GM21526 (cell line): Measurements from ENCODE around the gene ZMIZ1.

Experiments
- ATAC-seq: cut with Tn5 transposase; IDR thresholded peaks from one replicate; pipeline ENCODE4 v1.9.1; 2021; ENCODE audit warnings: moderate library complexity; ENCODE audit not compliant: unreplicated experiment, low FRiP score

ZMIZ1 gene

DNA sequence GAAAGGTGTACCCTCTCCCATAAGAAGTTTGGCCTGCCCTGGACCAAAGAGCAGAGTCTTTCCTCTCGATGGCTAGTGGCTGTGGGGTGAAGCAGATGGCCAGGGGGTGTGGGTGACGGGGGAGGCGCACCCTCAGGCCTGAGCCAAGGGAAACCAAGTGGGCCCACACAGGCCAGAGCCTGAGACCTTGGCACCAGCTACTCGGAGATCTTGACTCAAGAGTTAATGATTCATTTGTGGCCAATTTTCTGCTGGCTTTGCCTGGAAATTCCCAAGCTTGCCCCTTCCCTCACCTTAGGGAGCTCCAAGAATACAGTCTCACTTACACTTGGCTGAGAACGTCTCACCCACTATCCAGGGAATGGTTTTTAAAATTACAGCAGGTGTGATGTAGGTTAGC lies 42.7 kb downstream of the ZMIZ1 start:
- ATAC-seq, result no peak

DNA sequence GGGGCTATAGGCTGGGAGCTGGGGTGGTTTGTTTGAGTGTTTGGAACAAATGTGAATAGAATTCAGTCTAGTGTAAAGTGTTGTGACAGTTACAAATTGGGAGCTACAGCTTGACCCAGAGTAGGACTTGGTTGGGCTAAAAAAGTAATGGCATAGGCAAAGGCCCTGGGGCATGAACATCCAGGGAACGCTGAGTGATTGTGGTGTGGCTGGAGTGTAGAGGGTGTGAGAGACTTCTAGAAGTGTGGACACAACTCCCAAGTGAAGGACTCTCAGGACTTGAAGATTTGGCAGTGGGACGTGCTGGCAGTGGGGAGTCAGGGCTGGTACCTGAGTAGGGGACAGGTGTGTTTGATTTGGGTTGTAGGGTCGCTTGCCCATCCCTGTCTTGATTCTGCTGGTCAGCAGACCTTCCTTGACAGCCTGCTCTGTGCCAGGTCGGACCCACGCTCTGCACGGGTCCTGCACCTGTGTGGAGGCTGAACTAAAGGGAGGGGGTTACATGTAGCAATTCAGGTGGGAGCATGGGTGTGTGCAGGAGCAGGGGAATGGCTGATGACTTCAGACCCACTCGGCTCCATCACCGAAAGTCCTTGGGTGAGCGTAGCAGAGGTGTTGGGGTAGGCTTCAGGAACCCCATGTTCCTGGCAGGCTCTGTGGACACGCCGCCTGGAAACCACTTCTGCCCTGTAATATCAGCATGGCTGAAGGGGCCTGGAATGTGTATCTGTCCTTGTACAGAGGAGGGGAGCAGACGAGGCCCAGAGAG lies 43.3 kb downstream of the ZMIZ1 start:
- no peak for ATAC-seq

DNA sequence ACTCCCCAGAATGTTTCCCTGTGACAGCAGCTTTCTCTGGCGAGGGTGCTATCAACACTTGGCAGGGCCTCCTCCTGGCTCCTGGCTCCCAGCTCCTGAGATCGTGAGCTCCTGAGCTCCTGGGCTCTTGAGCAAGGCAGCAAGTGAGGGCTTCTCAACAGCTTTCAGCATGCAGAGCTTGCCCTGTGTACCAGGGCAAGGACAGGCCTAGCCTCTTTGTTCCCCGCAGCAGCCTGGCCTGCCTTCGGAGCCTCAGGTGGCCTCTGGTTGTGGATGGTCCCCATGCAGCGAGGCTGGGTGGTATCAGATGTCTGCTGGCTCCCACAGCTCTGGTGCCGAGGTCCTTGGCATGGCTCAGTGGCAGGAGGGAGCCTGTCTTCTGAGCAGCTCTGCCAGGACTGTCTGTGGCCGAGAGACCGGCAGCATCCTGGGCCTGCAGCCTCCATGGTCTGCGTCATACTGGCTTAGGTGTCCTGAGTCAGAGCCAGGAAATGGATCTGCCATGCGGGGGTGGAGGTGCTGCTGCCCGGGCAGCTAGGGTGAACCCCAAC lies 44.2 kb downstream of the ZMIZ1 start:
- no peak for ATAC-seq

DNA sequence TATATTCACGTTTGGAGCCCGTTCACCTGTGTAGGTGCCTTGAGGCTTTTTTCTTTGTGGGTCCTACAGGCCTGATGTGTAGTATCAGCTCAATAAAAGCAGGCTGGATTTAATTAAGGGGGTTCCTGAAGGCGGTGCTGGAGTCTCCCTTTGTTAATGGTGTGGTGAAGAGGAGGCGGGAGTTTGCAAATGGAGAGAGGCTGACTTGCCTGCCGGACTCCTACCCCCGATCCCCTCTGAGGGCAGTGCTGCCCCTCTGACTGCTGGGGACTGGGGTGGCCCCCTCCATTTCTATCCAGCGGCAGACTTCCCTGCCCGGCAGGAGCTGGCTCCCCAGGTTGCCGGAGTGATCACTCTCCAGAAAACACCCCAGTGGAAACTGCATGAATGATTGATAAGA lies 45.1 kb downstream of the ZMIZ1 start:
- no peak for ATAC-seq

DNA sequence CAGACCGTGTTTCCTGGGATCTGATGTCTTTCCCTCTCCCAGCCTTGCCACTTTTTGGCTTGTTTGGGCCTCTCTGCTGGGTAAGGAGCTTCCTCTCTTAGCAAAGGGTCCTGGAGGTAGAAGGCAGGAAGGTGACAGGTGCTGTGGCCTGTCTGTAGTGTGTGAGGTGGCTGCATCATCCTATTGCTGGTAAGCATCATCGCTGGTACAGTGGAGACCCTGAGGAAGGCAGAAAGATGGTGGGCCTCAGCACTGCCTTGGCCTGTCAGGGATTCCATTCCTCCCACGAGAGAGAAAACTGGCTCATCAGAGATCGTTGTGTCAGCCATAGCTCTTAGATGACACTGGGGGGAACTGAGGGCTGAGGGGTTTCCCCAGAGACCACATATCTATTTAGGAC lies 46.5 kb downstream of the ZMIZ1 start:
- ATAC-seq, result no peak

DNA sequence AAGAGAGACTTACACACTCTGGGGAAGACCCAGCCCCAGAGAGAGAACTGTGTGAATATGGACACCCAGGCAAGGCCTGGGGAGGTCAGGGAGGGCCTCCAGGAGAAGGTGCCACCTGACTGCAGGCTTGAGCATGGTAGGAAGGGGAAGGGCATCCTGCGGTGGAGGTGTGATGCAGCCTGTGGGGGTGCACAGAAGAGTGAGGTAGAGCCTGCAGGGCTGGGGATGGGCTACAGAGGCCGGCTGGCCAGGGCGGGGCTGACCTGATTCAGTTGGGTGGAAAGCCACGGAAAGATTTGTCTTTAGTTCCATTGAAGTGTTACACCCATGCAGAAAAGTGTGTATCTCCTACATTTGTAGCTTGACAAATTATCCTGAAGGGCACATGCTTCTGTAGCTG lies 47.6 kb downstream of the ZMIZ1 start:
- no peak for ATAC-seq

DNA sequence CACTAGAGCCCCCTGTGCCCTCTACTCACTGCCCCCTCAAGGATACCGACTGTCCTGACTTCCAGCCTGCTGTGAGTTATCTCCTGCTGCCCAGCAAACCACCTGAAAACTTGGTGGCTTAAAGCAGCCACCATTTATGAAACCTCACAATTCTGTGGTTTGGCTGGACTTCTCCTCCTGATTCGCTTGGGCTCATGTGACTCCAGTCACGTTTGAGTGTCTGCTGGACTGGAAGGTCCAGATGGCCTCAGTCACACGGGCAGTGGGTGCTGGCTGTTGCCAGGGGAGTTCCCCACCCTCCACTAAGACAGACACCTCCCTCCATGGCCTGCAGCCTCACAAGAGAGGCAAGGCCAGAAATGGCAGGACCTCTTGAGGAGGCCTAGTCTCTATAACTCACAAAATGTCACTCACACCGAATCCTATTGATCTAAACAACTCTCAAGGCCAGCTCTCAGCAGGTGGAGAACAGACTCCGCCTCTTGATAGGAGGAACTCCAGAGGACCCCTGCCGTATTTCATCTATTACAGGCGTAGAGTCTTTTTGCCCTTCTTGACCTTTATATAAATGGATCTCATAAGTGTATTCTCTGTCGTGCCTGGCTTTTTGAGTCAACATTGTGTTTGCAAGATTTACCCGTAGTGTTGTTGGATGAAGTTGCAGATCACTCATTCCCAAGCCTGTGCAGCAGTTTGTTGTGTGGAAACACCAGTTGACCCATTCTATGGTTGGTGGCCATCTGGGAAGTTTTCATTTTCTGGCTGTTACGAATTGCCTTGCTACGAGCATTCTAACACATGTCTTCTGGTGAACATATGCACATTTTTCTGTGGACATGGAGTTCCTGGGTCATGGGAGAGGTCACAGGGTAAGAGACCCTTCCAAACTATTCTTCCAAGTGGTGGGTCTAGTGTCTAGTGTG lies 48.3 kb downstream of the ZMIZ1 start:
- no peak for ATAC-seq

DNA sequence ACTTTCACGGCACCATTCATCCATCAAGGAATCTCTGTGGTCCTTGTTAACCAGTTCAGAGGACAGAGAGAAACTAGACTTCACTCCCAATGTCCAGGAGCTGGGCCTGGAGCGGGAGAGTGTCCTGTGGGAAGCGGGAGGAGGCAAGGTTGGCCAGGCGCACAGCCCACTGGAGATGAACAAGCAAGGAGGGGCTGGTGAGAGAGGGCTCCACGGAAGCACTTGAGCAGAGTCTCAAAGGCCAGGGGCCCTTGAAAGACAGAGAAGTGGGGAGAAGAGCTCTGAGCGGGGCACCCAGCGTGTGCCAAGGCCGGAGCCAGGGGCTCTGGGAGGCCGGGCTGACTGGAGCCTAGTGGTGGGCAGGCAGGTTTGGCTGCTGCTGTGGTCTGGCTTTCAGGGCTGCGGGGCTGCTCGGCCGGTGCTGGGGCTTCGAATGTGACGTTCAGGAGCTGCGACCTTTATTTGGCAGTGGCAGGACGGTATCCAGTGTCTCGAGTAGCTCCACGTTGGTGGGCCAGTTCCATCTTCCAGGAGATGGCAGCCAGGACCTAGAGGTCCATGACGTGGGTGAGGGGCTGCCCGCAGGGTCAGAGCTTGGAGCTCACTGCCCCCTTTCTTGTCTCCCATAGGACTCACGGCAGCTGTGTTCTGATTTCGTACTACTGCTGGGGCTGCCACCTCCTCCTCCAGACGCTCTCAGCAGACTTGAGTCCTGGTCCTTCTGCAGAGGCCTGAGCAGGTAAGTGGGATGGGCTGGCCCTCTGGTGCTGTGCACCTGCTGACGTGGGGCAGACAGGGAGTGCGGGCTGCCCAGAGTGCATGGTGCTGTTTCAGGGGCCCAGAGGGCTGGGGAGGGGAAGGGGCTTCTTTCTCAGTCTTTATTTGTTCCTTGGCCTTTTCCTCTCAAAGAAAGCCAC lies 49.8 kb downstream of the ZMIZ1 start:
- ATAC-seq, result no peak

DNA sequence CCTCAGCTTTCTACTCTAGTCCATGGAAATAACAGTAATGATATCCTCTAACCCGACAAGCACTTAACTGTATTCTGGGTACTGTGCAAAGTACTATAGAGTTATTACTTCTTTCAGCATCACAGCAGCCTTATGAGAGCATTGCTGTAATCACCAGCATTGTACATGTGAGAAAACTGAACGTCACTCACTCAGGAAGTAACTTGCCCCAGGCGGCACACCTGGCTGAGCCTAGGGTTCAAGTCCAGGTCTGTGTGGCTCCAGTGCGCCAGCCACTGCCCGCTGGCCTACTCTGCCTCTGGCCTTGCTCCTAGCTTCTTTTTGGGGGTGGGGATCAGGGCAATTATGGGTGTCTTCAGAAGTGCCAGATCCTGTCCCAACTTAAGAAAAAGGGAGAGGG lies 50.5 kb downstream of the ZMIZ1 start:
- no peak for ATAC-seq

DNA sequence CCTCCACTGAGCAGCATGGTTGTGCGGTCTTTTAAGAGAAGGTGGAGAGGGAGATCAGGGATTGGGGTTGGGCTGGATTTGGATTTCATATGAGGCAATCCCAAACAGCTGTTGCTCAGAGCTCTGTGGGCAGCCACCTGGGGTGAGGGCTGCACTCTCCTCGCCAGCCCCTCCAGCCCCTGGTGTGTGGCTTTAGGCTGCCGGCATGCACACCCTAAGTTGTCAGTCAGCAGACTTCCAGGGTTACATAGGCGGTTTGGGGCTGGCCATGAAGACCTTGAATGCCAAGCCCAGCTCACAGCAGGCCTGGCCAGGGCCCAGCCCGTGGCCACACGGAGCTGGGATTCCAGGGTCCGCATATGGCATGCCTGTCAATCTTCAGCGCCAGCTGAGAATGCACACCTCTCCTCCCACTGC lies 54.8 kb downstream of the ZMIZ1 start:
- ATAC-seq, result no peak

DNA sequence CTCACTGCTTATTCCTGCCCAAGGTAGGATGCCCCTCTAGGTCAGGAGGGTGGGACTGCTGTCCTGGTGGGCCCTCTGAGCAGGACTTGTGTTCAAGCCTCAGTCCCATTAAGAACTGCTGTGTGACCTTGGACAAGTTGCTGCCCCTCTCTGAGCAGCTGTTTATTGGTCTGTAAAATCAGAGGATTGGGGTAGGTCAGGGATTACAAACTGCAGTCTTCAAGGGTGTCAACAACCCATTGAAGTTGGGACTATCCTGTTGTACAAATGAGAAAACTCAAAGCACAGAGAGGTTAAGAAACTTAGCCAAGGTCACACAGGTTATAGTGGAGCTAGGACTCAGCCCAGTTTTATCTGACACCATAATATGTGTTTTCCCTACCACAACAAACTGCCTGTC lies 55.3 kb downstream of the ZMIZ1 start:
- ATAC-seq, result no peak

DNA sequence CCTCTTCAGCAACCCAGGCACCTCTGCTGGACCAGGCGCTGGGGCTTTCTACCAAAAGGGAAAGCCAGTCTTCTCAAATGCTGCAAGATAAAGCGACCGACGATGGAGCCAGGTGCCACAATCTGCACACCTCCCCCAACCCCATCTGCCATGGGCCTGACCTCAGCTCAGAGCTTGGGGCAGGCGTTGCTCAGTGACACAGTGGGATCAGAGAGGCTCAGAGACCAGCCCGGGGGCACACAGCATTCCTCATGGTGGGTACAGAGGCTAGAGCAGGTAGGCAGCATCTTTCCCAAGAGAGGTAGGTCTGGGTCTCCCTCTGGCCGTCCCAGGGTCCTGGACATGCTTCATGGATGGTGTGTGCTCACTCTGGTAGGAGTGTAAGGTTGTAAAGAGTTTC lies 56.3 kb downstream of the ZMIZ1 start:
- no peak for ATAC-seq

DNA sequence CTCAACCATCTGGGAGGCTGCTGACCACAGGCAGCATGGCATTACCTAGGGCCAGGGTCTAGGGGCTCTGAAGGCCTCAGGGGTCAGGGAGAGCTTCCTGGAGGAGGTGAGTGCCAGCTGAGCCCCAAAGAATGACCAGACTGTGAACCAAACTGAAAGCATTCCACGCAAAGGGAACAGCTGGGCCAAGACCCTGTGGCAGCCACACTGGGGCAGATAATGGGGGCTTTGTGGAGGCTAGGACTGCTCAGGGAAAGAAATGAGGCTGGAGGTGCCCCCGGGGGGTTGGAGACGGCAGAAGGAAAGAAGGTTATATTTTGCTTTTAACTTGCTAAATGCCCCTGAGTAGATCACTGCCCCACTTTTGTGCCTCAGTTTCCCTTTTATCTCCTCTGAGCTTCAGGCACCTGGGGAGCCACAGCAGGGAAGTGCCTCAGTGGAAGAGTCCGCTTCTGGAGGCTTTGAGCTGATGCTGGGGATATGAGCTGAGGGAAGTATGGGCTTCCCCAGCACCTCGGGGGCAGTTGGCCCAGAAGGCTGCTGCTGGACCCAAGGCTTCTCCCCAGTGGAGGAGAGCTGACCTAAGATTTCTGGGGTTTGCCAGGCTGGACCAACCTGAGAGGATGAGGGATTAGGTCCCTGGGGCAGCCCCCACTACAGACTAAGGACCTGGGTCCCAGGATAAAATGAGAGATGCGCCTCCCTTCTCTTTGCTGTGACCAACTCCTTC lies 57.8 kb downstream of the ZMIZ1 start:
- ATAC-seq, result no peak

DNA sequence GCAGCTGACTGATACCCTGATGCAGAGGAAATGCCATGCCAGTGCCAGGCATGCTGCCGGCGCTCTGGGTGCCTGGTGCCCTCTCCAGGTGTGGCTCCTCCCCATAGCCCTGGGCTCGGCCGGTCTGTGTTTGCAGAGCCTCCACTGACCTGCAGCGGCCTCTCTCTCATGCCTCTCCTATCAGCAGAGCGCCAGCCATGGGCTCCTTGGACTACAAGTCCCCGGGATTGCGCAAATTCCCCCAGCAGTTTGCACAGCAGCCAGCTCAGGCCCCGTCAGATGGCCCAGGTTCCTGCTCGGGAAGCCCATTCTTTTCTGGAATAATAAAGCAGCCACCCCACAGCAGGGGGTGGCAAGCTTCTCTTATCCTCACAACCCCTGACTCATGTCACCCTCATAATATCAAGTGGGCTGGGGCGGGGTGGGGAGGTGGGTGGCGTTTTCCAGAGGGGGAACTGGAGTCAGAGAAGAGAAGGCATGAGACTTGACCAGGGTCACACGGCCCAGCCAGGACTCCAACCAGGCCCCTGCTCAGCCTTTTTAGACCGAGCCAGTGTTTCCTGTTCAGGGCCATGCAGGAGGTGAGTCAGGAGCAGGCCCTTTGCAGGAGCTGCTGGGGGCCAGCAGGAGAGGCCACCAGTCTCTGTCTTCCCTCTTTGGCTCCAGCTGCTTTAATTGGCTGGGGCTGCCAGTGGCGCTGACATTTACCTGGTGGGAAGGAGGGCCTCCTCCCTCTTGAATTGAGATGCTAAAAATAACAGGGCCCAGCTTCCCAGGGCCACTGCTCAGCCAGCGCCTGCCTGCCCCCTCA lies 58.6 kb downstream of the ZMIZ1 start:
- no peak for ATAC-seq

DNA sequence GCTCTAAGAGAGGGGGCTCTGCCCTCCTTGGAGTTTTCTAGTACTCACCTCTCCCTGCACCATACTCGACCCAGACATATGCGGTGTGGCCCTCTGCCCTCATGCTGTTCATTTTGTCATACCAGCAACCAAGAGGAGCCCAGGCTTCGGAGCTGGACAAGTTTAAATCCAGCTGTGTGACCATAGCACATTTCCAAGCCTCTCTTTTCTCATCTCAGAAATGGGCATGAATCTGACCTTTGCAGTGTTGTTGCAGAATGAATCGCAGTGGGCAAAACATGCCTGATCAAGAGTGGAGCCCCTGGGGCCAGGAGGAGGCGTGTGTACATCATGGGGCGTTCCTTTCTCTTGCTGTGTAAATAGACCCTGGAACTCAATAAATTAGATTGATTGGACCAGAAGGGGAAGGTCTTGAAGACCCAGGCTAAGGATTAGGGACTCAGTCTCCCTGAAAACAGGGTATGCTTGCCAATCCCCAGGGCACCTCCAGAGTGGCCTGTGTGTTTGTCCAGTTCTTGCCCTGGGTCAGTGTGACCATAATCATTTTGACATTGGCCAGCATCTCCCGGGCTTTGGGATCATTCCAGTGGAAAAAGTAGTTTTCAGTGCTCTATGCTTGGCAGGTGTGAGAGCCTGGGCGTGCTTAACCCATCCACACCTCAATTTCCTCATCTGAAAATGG lies 59.6 kb downstream of the ZMIZ1 start:
- ATAC-seq, result no peak

DNA sequence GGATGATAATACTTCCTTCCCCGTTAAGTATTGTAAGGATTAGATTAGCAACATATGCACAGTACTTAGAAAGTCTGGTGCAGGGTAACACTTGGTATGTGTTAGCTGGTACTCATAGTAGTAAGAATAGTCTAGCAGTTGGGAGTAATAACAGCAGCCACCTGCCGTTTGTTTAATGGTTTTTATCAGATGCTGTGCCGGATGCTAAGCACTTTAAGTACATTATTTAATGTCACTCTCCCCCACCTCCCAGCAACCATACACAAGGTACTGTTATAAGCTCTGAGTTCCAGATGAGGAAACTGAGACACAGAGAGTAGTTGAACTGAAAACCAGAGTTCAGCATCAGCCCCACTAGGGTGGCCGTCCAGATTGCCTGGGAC lies 60.1 kb downstream of the ZMIZ1 start:
- no peak for ATAC-seq

DNA sequence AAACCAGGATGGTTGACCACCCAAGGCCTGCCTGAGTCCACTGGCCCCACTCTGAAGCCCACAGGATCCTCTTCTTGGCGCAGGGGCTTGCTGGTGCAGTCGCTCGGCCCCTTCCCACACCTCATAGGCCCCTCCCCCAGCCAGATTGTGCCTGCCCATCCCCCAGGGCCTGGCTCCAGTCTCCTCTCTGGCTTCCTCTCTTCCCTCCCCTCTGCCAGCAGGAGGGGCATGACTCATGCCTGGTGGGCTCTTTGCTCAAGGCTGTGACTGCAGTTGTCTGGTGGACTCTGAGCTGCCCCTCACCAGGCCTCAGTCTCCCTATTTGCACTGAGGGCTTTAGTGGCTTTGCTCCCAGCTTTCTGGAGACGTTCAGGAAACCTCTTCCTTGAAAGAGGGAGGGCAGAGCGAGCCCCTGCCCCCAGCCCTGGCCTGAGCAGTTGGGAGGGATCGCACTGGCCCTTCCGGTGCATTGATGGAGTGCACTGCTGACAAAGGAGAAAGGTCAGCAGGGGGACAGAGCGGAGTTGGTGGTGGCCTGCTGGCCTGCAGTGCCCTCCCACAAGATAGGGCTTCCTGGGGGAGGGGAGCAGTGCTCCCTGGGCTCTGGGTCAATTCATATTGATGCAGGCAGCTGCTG lies 60.7 kb downstream of the ZMIZ1 start:
- ATAC-seq, result no peak

DNA sequence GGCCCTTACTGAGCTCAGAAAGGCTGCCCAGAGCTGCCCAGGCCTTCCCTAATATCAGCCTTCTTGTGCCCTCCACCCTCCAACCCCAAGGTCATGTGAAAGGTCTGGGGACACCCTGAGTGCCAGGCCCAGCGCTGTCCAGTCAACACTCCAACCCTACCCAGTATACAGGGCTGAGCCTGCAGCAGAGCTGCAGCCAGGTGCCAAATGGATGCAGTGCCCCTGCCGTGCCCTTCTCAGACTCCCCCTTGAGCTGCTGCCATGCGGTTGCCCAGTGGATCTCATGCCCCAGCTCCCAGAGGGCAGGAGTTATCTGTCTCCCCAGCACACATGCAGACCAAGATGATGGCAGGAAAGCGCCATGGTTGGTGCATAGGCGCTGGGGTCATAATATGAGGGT lies 61.5 kb downstream of the ZMIZ1 start:
- ATAC-seq, result no peak
